Sigmoid colon (tissue), 7 donors: ENCODE data around the gene ESR1. TPM values are rescaled to one million over a fixed set of nuclear protein-coding genes. Genes with fewer than 3 reads are reported as not detected.

ENCODE experiments used
- DNase-seq: peaks from one replicate; pipeline ENCODE4 v3.0.0-alpha.2; 2019
- H3K27ac ChIP-seq, 4 donors: fragments of 200-600 bp; sonication (generic); one replicate each; pipeline ENCODE4 v1.5.1; 2016 to 2019; ENCODE audit warnings: mild to moderate bottlenecking in 1 of 4
- H3K27me3 ChIP-seq, 3 donors: fragments of 200-600 bp; sonication (generic); one replicate each; pipeline ENCODE4 v1.5.1; 2019; ENCODE audit warnings: mild to moderate bottlenecking in 1 of 3
- H3K36me3 ChIP-seq, 4 donors: fragments of 200-600 bp; sonication (generic); one replicate each; pipeline ENCODE4 v1.5.1; 2016 to 2019
- H3K4me1 ChIP-seq, 4 donors: fragments of 200-600 bp; sonication (generic); one replicate each; pipeline ENCODE4 v1.5.1; 2017 to 2019
- H3K4me3 ChIP-seq, 4 donors: fragments of 200-600 bp; sonication (generic); one replicate each; pipeline ENCODE4 v1.5.1; 2017 to 2019; ENCODE audit warnings: mild to moderate bottlenecking in 2 of 4, moderate library complexity in 1 of 4
- H3K9me3 ChIP-seq, 4 donors: fragments of 200-600 bp in 3 of 4; sonication (generic) in 3 of 4; one replicate each; pipeline versions ENCODE4 v1.5.1 to v1.6.1; 2013 to 2019
- EP300 ChIP-seq, 4 donors: sonication (generic); formaldehyde crosslinking; IDR thresholded peaks; one replicate each; pipeline ENCODE4 v1.6.1; 2017; ENCODE audit warnings: antibody characterized with exemption in 4 of 4
- POLR2A ChIP-seq, 2 donors: fragments of 450-650 bp; IDR thresholded peaks; one replicate each; pipeline ENCODE4 v1.6.1; 2016; ENCODE audit warnings: antibody characterized with exemption in 2 of 2, mild to moderate bottlenecking in 2 of 2, moderate library complexity in 2 of 2
- POLR2AphosphoS5 ChIP-seq, 4 donors: sonication (generic); formaldehyde crosslinking; IDR thresholded peaks; one replicate each; pipeline ENCODE4 v1.6.1; 2017; ENCODE audit warnings: antibody characterized with exemption in 4 of 4
- WGBS, 2 donors: extraction: QIAGEN DNeasy Blood & Tissue Kit; methylation state at CpG; one replicate each; pipeline ENCODE4 v1.1.7; 2013; 5-methylcytosine and 5-hydroxymethylcytosine counted together
- intact Hi-C: fragments of 100-400 bp; cut with DNase I; formaldehyde crosslinking; loops from one replicate; pipeline ENCODE4 v1.15.1; 2023
- polyA plus RNA-seq, 3 donors: library from polyadenylated mRNA; stranded (reverse); fragments of 200-250 nt; gene quantifications; one replicate each; pipeline ENCODE4 v1.2.3, GENCODE V29; 2013
- total RNA-seq, 4 donors: library from RNA; depleted of rRNA; stranded (reverse); fragments of >200 nt; gene quantifications; one replicate each; pipeline ENCODE4 v1.1.0, GENCODE V29; 2016
- TF ChIP-seq, protein P1 (sequence below), 4 experiments: fragments of 450-650 bp in 3 of 4; fragments of 200-600 bp in 1 of 4; IDR thresholded peaks; one replicate each; pipeline ENCODE4 v1.5.1; 2016 to 2019; ENCODE audit warnings: antibody characterized with exemption in 4 of 4, mild to moderate bottlenecking in 3 of 4, moderate library complexity in 2 of 4
- donor health status: healthy with polysubstance abuse.
- donor health status: Bipolar disorder and iron deficiency.
- donor health status: healthy.

The ESR1 gene
- total and polyA plus RNA-seq, 7 donors, result under 0.01 to 2.2 (median 0.91) TPM; not detected in 1

DNA sequence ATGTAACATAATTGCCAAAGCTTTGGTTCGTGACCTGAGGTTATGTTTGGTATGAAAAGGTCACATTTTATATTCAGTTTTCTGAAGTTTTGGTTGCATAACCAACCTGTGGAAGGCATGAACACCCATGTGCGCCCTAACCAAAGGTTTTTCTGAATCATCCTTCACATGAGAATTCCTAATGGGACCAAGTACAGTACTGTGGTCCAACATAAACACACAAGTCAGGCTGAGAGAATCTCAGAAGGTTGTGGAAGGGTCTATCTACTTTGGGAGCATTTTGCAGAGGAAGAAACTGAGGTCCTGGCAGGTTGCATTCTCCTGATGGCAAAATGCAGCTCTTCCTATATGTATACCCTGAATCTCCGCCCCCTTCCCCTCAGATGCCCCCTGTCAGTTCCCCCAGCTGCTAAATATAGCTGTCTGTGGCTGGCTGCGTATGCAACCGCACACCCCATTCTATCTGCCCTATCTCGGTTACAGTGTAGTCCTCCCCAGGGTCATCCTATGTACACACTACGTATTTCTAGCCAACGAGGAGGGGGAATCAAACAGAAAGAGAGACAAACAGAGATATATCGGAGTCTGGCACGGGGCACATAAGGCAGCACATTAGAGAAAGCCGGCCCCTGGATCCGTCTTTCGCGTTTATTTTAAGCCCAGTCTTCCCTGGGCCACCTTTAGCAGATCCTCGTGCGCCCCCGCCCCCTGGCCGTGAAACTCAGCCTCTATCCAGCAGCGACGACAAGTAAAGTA is 547 bp upstream of the ESR1 start:
- Histone ChIP-seq H3K4me3 (peak overlapping the region in 3 of 4 donors; percentile 38 to 48 (median 45)), H3K4me1 (peaks cover 0 to 24% (median 21%) of the 10 kb centered on the region in 4 donors), H3K27ac (no peak overlapping the region), H3K27me3 (peaks cover 12 to 52% (median 29%) of the 10 kb centered on the region in 3 donors), H3K9me3 (no peaks in the 10 kb centered on the region), H3K36me3 (no peaks in the 10 kb centered on the region)
- WGBS, 2 donors, result 13 to 17% methylated on average over 20 of the region's 20 CpGs
- TF ChIP-seq EP300 (IDR thresholded peaks at IDR 0.05) (no peak), POLR2AphosphoS5 (IDR thresholded peaks at IDR 0.05) (no peak), POLR2A (IDR thresholded peaks at IDR 0.05) (no peak)
- TF ChIP-seq, protein P1, sequence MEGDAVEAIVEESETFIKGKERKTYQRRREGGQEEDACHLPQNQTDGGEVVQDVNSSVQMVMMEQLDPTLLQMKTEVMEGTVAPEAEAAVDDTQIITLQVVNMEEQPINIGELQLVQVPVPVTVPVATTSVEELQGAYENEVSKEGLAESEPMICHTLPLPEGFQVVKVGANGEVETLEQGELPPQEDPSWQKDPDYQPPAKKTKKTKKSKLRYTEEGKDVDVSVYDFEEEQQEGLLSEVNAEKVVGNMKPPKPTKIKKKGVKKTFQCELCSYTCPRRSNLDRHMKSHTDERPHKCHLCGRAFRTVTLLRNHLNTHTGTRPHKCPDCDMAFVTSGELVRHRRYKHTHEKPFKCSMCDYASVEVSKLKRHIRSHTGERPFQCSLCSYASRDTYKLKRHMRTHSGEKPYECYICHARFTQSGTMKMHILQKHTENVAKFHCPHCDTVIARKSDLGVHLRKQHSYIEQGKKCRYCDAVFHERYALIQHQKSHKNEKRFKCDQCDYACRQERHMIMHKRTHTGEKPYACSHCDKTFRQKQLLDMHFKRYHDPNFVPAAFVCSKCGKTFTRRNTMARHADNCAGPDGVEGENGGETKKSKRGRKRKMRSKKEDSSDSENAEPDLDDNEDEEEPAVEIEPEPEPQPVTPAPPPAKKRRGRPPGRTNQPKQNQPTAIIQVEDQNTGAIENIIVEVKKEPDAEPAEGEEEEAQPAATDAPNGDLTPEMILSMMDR (IDR thresholded peaks at IDR 0.05), result no peak
- intact Hi-C loops, result no loop called here
- no peak for DNase-seq

DNA sequence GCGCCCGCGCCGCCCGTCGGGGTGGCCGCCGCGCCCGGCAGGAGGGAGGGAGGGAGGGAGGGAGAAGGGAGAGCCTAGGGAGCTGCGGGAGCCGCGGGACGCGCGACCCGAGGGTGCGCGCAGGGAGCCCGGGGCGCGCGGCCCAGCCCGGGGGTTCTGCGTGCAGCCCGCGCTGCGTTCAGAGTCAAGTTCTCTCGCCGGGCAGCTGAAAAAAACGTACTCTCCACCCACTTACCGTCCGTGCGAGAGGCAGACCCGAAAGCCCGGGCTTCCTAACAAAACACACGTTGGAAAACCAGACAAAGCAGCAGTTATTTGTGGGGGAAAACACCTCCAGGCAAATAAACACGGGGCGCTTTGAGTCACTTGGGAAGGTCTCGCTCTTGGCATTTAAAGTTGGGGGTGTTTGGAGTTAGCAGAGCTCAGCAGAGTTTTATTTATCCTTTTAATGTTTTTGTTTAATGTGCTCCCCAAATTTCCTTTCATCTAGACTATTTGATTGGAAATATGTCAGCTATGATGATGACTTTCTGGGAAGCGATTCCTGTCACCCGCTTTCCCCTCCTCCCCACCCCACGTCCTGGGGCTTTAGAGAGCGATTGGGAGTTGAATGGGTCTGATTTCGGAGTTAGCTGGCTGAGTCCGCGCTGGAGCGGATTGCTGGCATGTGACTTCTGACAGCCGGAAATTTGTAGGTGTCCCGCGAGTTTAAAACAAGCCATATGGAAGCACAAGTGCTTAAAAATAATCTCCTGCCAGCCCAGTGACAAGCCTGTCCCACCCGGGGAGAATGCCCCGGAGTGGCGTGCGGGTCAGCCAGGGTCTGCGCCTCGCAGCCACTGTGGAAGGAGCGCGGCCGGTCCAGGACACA is 1.1 kb downstream of the ESR1 start:
- Histone ChIP-seq H3K36me3 (no peaks in the 10 kb centered on the region), H3K27ac (no peak overlapping the region), H3K9me3 (no peaks in the 10 kb centered on the region), H3K4me1 (peaks cover 0 to 24% (median 21%) of the 10 kb centered on the region in 4 donors), H3K4me3 (peak overlapping the region; percentile 18 to 48 (median 42)), H3K27me3 (peaks cover 12 to 64% (median 29%) of the 10 kb centered on the region in 3 donors)
- no peak for TF ChIP-seq POLR2AphosphoS5 (IDR thresholded peaks at IDR 0.05)
- TF ChIP-seq POLR2A (IDR thresholded peaks at IDR 0.05), result no peak
- no peak for TF ChIP-seq EP300 (IDR thresholded peaks at IDR 0.05)
- TF ChIP-seq, protein P1 (IDR thresholded peaks at IDR 0.05), result no peak
- WGBS, 2 donors, result 10 to 14% methylated on average over 60 of the region's 60 CpGs
- no peak for DNase-seq
- intact Hi-C loops, result no loop called here

DNA sequence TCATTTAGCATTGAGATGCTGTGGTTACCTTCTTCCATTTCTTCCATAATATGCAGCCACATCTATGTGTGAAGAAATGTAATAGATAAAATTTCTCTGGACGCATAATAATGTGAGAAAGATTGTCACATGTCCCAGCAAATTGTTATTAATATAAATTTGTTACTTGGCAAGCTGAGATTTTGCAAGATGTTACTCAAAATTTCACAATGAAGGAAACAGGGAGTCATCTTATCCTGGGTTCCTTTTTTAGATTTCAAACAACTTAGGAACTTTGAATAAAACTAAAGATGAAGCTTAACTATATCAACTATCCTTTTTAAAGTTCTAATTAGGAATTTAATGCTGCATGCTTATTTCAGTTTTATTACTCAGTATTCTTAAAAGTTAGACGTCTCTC is 3.6 kb downstream of the ESR1 start:
- WGBS, 2 donors, result 61 to 85% methylated on average over 2 of the region's 2 CpGs
- TF ChIP-seq POLR2AphosphoS5 (IDR thresholded peaks at IDR 0.05) (no peak), EP300 (IDR thresholded peaks at IDR 0.05) (no peak), POLR2A (IDR thresholded peaks at IDR 0.05) (no peak)
- TF ChIP-seq, protein P1 (IDR thresholded peaks at IDR 0.05), result no peak
- H3K27me3 ChIP-seq, result peaks cover 12 to 64% (median 29%) of the 10 kb centered on the region in 3 donors
- H3K36me3 ChIP-seq, result no peaks in the 10 kb centered on the region
- H3K4me3 ChIP-seq, result no peak overlapping the region
- intact Hi-C loops, result no loop called here
- no peaks in the 10 kb centered on the region for H3K9me3 ChIP-seq
- peaks cover 0 to 24% (median 21%) of the 10 kb centered on the region in 4 donors for H3K4me1 ChIP-seq
- H3K27ac ChIP-seq, result no peak overlapping the region
- no peak for DNase-seq

DNA sequence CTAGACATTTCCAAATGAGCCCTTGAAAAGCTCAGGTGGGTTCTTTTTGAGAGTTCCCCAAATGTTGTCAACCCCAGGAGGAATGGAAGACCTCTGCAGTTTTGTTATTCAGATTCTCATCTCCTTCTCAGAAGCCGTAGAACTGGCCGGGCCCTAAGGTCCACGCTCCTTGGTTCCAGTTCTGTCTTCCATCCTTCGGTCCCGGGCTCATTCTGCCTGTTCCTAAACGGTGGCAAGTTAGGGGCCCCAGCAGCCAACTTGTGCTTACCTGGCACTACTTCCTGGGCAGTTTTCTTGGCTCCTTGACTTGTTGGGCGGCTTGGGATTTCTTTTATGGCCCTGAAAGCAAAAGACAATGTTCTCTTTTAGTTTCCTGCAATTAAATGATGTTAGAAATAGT is 6.4 kb downstream of the ESR1 start:
- WGBS, 2 donors, result 77 to 87% methylated on average over 7 of the region's 7 CpGs
- no peak overlapping the region for H3K4me3 ChIP-seq
- intact Hi-C loops, result no loop called here
- H3K9me3 ChIP-seq, result no peaks in the 10 kb centered on the region
- H3K4me1 ChIP-seq, result peaks cover 0 to 3% (median 2%) of the 10 kb centered on the region in 4 donors
- DNase-seq, result no peak
- no peak overlapping the region for H3K27ac ChIP-seq
- H3K36me3 ChIP-seq, result no peaks in the 10 kb centered on the region
- TF ChIP-seq POLR2AphosphoS5 (IDR thresholded peaks at IDR 0.05) (no peak), EP300 (IDR thresholded peaks at IDR 0.05) (no peak)
- peaks cover 1 to 40% (median 11%) of the 10 kb centered on the region in 3 donors for H3K27me3 ChIP-seq

DNA sequence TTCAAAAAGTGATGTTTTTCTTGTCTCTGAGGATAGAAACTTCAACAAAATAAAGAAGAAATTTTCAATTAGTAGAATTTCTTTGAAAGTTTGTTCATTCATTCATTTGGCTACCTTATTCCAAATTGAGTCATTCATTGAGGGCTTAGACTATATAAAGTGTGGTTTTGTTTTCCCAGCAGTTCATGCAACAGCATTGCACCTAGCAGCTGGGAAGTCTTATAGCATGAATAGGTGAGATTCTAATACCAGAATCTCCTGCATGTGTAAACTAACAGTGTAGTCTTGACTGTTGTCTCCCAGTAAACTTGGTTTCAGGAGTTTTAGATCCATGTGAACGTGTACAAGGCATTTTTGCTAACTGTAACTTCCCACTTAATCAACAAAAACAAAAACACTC is 7.1 kb downstream of the ESR1 start:
- peaks cover 0 to 32% (median 6%) of the 10 kb centered on the region in 3 donors for H3K27me3 ChIP-seq
- no peaks in the 10 kb centered on the region for H3K9me3 ChIP-seq
- H3K27ac ChIP-seq, result no peak overlapping the region
- no peak for DNase-seq
- H3K36me3 ChIP-seq, result no peaks in the 10 kb centered on the region
- H3K4me3 ChIP-seq, result no peak overlapping the region
- no peaks in the 10 kb centered on the region for H3K4me1 ChIP-seq
- WGBS, 2 donors, result 21 to 43% methylated on average over 1 of the region's 1 CpG
- intact Hi-C loops, result no loop called here
- TF ChIP-seq, protein P1 (IDR thresholded peaks at IDR 0.05), result no peak
- TF ChIP-seq POLR2AphosphoS5 (IDR thresholded peaks at IDR 0.05), result no peak
- TF ChIP-seq EP300 (IDR thresholded peaks at IDR 0.05), result no peak
- TF ChIP-seq POLR2A (IDR thresholded peaks at IDR 0.05), result no peak
